A673 (cell line): ENCODE measurements around the gene STAB2. TPM values are rescaled to one million over a fixed set of nuclear protein-coding genes. Genes with fewer than 3 reads are reported as not detected.

Experiments
- BruUV-seq: library from RNA; stranded (reverse); fragments of 400-500 nt; replicated peaks from 2 replicates; lab custom pipeline; 2021; lab: Mats Ljungman, UMichigan
- CTCF ChIA-PET: fragments of 300-600 bp; sonication (Branson Sonifier 250); formaldehyde crosslinking; loops from one replicate; lab custom pipeline; 2022; ENCODE audit warnings: antibody characterized with exemption; lab: Charles Lee
- POLR2A ChIA-PET: fragments of 300-600 bp; sonication (Branson Sonifier 250); formaldehyde crosslinking; loops from one replicate; lab custom pipeline; 2022; ENCODE audit warnings: antibody characterized with exemption; ENCODE audit not compliant: low non-redundant PET; lab: Charles Lee
- DNase-seq: peaks from one replicate; pipeline ENCODE4 v3.0.0-alpha.2; 2015; ENCODE audit warnings: low spot score
- H3K27ac ChIP-seq: fragments of 200-600 bp; sonication (generic); 2 replicates; pipeline ENCODE4 v1.5.1; 2016; ENCODE audit warnings: mixed run types, low read depth, mild to moderate bottlenecking, mixed read lengths, antibody characterized with exemption, low read length; ENCODE audit not compliant: poor library complexity, severe bottlenecking
- H3K27me3 ChIP-seq: fragments of 200-600 bp; sonication (generic); replicated peaks from 2 replicates; pipeline ENCODE4 v1.6.1; 2017; ENCODE audit warnings: mixed run types, low read depth, mild to moderate bottlenecking, mixed read lengths, antibody characterized with exemption, low read length; ENCODE audit not compliant: insufficient read depth, poor library complexity
- H3K36me3 ChIP-seq: fragments of 200-600 bp; sonication (generic); 2 replicates; pipeline ENCODE4 v1.6.1; 2016; ENCODE audit warnings: mixed run types, mild to moderate bottlenecking, mixed read lengths, antibody characterized with exemption, low read length; ENCODE audit not compliant: insufficient read depth, poor library complexity, severe bottlenecking
- H3K4me1 ChIP-seq: fragments of 200-600 bp; sonication (generic); 2 replicates; pipeline ENCODE4 v1.6.1; 2017; ENCODE audit warnings: mixed run types, mild to moderate bottlenecking, mixed read lengths, antibody characterized with exemption, low read length; ENCODE audit not compliant: insufficient read depth, poor library complexity, severe bottlenecking
- H3K4me3 ChIP-seq: fragments of 200-600 bp; sonication (generic); 2 replicates; pipeline ENCODE4 v1.5.1; 2016; ENCODE audit warnings: low read depth, mixed run types, mild to moderate bottlenecking, mixed read lengths, low read length; ENCODE audit not compliant: poor library complexity, severe bottlenecking
- H3K9me3 ChIP-seq: fragments of 200-600 bp; sonication (generic); 2 replicates; pipeline ENCODE4 v1.6.1; 2016; ENCODE audit warnings: mixed run types, low read depth, mild to moderate bottlenecking, mixed read lengths, antibody characterized with exemption, low read length; ENCODE audit not compliant: poor library complexity, severe bottlenecking
- EZH2 ChIP-seq: fragments of 200-600 bp; sonication (generic); IDR thresholded peaks from 2 replicates; pipeline ENCODE4 v1.6.1; 2017; ENCODE audit warnings: borderline replicate concordance, low read depth, mild to moderate bottlenecking, mixed read lengths, antibody characterized with exemption, low read length; ENCODE audit not compliant: poor library complexity, severe bottlenecking
- intact Hi-C: fragments of 100-400 bp; cut with micrococcal nuclease; formaldehyde crosslinking; loops from one replicate; pipeline ENCODE4 v1.10.0; 2022; ENCODE audit not compliant: unreplicated experiment
- total RNA-seq: library from RNA; stranded (reverse); gene quantifications from 2 replicates; pipeline ENCODE4 v1.2.3, GENCODE V29; 2021
- TF ChIP-seq, protein P1 (sequence below): fragments of 300-800, 200-600 bp; sonication (generic); conservative IDR thresholded peaks from 2 replicates; pipeline ENCODE4 v1.5.1; 2017; ENCODE audit warnings: low read depth, mild to moderate bottlenecking, antibody characterized with exemption, low read length, moderate library complexity, mixed read lengths

STAB2 gene
- total RNA-seq, 1 experiment from 2014 or later = not detected

DNA sequence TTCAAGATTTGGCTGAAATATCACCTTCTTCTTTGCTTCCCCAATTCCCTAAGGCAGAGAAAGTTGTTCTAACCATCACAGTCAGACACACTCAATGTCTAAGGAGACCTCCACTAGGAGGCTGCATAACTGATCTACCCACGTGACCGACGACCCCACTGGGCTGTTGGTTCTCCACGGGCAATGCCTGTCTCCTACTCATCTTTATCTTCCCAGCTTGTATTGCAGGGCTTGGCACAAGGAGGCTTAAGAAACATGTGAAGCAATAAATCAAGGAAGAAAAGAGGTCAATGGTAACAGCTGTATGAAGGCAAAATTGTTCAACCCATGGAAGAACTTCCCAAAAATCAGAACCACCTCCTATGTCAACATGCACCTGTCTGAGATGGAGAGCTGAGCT lies 226.9 kb downstream of the STAB2 start:
- Histone ChIP-seq H3K27me3 (no peaks in the 10 kb centered on the region), H3K36me3 (peaks cover 7% of the 10 kb centered on the region), H3K9me3 (no peaks in the 10 kb centered on the region), H3K4me3 (no peak overlapping the region), H3K4me1 (peaks cover 10% of the 10 kb centered on the region), H3K27ac (no peak overlapping the region)
- POLR2A ChIA-PET = no interaction called here
- no peak for DNase-seq
- intact Hi-C loops = no loop called here
- TF ChIP-seq EZH2 = no peak
- TF ChIP-seq, protein P1, sequence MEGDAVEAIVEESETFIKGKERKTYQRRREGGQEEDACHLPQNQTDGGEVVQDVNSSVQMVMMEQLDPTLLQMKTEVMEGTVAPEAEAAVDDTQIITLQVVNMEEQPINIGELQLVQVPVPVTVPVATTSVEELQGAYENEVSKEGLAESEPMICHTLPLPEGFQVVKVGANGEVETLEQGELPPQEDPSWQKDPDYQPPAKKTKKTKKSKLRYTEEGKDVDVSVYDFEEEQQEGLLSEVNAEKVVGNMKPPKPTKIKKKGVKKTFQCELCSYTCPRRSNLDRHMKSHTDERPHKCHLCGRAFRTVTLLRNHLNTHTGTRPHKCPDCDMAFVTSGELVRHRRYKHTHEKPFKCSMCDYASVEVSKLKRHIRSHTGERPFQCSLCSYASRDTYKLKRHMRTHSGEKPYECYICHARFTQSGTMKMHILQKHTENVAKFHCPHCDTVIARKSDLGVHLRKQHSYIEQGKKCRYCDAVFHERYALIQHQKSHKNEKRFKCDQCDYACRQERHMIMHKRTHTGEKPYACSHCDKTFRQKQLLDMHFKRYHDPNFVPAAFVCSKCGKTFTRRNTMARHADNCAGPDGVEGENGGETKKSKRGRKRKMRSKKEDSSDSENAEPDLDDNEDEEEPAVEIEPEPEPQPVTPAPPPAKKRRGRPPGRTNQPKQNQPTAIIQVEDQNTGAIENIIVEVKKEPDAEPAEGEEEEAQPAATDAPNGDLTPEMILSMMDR = no peak
- no TSS peak for BruUV-seq
- CTCF ChIA-PET = no interaction called here

DNA sequence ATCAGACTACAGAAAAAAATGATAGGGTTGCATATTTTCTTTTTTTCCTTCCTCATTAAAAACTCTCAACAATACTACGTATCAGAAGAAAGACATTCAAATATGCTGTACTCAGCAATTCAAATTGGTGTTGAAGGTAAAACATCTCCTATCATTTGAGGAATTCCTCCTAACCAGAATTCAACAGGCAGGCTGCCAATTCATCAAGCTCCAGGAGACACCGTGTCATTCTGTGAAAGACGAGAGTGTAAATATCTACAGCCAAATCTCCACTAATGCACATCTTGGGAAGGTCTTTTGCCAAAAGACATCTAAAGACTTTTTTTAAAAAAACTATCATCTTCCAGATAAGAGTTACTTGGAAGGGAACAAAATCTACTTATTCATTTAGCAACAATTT lies 227.4 kb downstream of the STAB2 start:
- TF ChIP-seq, protein P1 = no peak
- no peak for TF ChIP-seq EZH2
- ChIA-PET POLR2A (no interaction called here), CTCF (no interaction called here)
- no peaks in the 10 kb centered on the region for H3K27me3 ChIP-seq
- H3K27ac ChIP-seq = no peak overlapping the region
- no peak overlapping the region for H3K4me3 ChIP-seq
- intact Hi-C loops = no loop called here
- peaks cover 10% of the 10 kb centered on the region for H3K4me1 ChIP-seq
- H3K36me3 ChIP-seq = peaks cover 7% of the 10 kb centered on the region
- DNase-seq = no peak
- BruUV-seq = no TSS peak
- no peaks in the 10 kb centered on the region for H3K9me3 ChIP-seq

Other genes with a start within 250 kb of the STAB2 start
- gene C12orf42, start 91.3 kb upstream of the STAB2 start, total RNA-seq = not detected in 2 replicates